ENCODE measurements around the gene SPATA6. TPM values are rescaled to one million over a fixed set of nuclear protein-coding genes. Genes with fewer than 3 reads are reported as not detected.

SPATA6 gene
- total and polyA plus RNA-seq, 2 of the 13 experiments (the other 11 are each of a cell fraction or from before 2014, with no cell fraction given): 0.81 to 3.3 TPM

DNA sequence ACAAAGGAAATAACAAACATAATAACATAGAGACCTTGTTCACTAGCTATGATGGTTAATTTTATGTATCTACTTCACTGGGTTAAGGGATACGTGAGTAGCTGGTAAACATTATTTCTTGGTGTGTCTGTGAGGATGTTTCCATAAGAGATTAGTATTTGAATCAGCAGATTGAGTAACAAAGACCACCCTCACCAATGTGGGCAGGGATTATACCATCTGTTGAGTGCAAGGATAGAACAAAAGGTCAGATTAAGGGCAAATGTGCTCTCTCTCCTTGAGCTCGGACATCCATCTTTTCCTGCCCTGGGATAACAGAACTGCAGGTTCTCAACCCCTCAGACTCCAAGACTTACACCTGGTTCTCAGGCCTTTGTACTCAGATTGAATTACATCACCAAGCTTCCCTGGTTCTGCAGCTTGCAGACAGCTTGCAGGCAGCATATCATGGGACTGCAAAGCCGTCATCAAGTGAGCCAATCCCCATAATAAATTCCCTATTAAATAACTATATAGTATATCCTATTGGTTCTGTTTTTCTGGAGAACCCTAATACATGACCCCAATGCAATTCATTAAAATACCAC, 9.2 kb downstream of the SPATA6 start:
- no peaks in the 10 kb centered on the region for H3K27me3 ChIP-seq (ENCODE audit: control insufficient read depth in 1 of 2, insufficient read depth in 2 of 2, low read length in 2 of 2)
- no peaks in the 10 kb centered on the region for H3K79me2 ChIP-seq (ENCODE audit: insufficient read depth, low read length)
- H3K4me3 ChIP-seq (replicated peaks in 1 of 3; ENCODE audit: insufficient read depth in 1 of 3, low read depth in 2 of 3, low read length in 3 of 3): no peak overlapping the region
- no peak overlapping the region for H3K27ac ChIP-seq (ENCODE audit: extremely low read length, insufficient read depth, low read length)
- CTCF ChIA-PET (ENCODE audit: low intra/inter-chr PET ratio, low total read pairs): no interaction called here
- intact Hi-C loops (cut with micrococcal nuclease; ENCODE audit: unreplicated experiment): no loop called here
- ATAC-seq (no peak), FAIRE-seq (no peak), DNase-seq (ENCODE audit: low spot score) (no peak)
- no peaks in the 10 kb centered on the region for H3K4me1 ChIP-seq (ENCODE audit: insufficient read depth, low read length)
- no peaks in the 10 kb centered on the region for H4K20me1 ChIP-seq (ENCODE audit: insufficient read depth, low read length)
- in situ Hi-C loops (cut with HindIII; ENCODE audit: extremely low pct_ligation_motif_present, low pct_unique_long_range_greater_than_20kb): no loop called here
- BruUV-seq (replicated peaks): no TSS peak
- no peak overlapping the region for H2AFZ ChIP-seq (ENCODE audit: low read length)
- TF ChIP-seq GPN1 (CRISPR knock-in tag; IDR thresholded peaks at IDR 0.05; ENCODE audit: borderline replicate concordance): no peak
- no peak for TF ChIP-seq ZNF10 (CRISPR knock-in tag; IDR thresholded peaks at IDR 0.05; ENCODE audit: borderline replicate concordance, low read depth)
- no peak for TF ChIP-seq POLR2AphosphoS2 (IDR thresholded peaks at IDR 0.05; ENCODE audit: low read depth, low read length)
- no peak for TF ChIP-seq RCOR2 (CRISPR knock-in tag; IDR thresholded peaks at IDR 0.05)
- no peak for TF ChIP-seq POLR2G (IDR thresholded peaks at IDR 0.05; ENCODE audit: low read depth, low read length)
- TF ChIP-seq CEBPG (CRISPR knock-in tag; IDR thresholded peaks at IDR 0.05): no peak
- TF ChIP-seq ZNF724P (CRISPR knock-in tag; IDR thresholded peaks at IDR 0.05; ENCODE audit: borderline replicate concordance): no peak
- TF ChIP-seq GTF2F1 (IDR thresholded peaks at IDR 0.05; ENCODE audit: low read length): no peak
- TF ChIP-seq HNRNPUL1 (IDR thresholded peaks at IDR 0.05; ENCODE audit: low read depth, low read length): no peak
- TF ChIP-seq PHF8 (CRISPR knock-in tag; IDR thresholded peaks at IDR 0.05): no peak
- no peak for TF ChIP-seq SSRP1 (CRISPR knock-in tag; IDR thresholded peaks at IDR 0.05)
- TF ChIP-seq RBAK (CRISPR knock-in tag; IDR thresholded peaks at IDR 0.05): no peak
- no peak for TF ChIP-seq ZNF143 (CRISPR knock-in tag; IDR thresholded peaks at IDR 0.05)
- TF ChIP-seq, protein P1, sequence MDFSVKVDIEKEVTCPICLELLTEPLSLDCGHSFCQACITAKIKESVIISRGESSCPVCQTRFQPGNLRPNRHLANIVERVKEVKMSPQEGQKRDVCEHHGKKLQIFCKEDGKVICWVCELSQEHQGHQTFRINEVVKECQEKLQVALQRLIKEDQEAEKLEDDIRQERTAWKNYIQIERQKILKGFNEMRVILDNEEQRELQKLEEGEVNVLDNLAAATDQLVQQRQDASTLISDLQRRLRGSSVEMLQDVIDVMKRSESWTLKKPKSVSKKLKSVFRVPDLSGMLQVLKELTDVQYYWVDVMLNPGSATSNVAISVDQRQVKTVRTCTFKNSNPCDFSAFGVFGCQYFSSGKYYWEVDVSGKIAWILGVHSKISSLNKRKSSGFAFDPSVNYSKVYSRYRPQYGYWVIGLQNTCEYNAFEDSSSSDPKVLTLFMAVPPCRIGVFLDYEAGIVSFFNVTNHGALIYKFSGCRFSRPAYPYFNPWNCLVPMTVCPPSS (IDR thresholded peaks at IDR 0.05): no peak
- no peak for TF ChIP-seq ZNF589 (CRISPR knock-in tag; conservative IDR thresholded peaks at IDR 0.05)
- no peak for TF ChIP-seq KDM5A (IDR thresholded peaks at IDR 0.05; ENCODE audit: borderline replicate concordance, low read length)
- POLR2A ChIA-PET: no interaction called here
- no peaks in the 10 kb centered on the region for H3K9me3 ChIP-seq (ENCODE audit: low read length)
- H3K36me3 ChIP-seq (replicated peaks in 1 of 2; ENCODE audit: control insufficient read depth in 1 of 2, insufficient read depth in 2 of 2, low read length in 2 of 2): no peaks in the 10 kb centered on the region
- H3K4me2 ChIP-seq (ENCODE audit: low read depth, low read length): no peak overlapping the region
- H3K9ac ChIP-seq (ENCODE audit: insufficient read depth, low read depth, low read length): no peak overlapping the region
- WGBS (ENCODE audit: low lambda C conversion rate): 74% methylated on average over 3 of the region's 3 CpGs

Data from HepG2 (cell line).